ENCODE results near the gene RTCA. TPM values are rescaled to one million over a fixed set of nuclear protein-coding genes. Genes with fewer than 3 reads are reported as not detected.

RTCA gene
- polyA plus RNA-seq, 1 donor from 2014 or later, result 95.2 TPM

GRCh38 chr1:100267284-100267683 is 1.3 kb downstream of the RTCA start:
- no peak overlapping the region for H2AFZ ChIP-seq (ENCODE audit: low read depth, low read length)
- H3K36me3 ChIP-seq (ENCODE audit: insufficient read depth, low read length), result no peaks in the 10 kb centered on the region
- peaks cover 20% of the 10 kb centered on the region for H3K79me2 ChIP-seq (replicated peaks; ENCODE audit: insufficient read depth, low read length)
- no peaks in the 10 kb centered on the region for H3K9me2 ChIP-seq (ENCODE audit: insufficient read depth, low read length)
- H3K27ac ChIP-seq (ENCODE audit: low read length), result no peak overlapping the region
- H3K27me3 ChIP-seq (ENCODE audit: insufficient read depth, low read depth, low read length), result no peaks in the 10 kb centered on the region
- peak overlapping the region; percentile 84 for H3K4me3 ChIP-seq (ENCODE audit: low read length)
- H3F3A ChIP-seq (ENCODE audit: insufficient read depth, low read length, poor library complexity, severe bottlenecking), result no peaks in the 10 kb centered on the region
- peak overlapping the region; percentile 79 for H3K4me2 ChIP-seq (ENCODE audit: low read length)
- no peaks in the 10 kb centered on the region for H3K9me3 ChIP-seq (ENCODE audit: low read length)
- peak overlapping the region; percentile 84 for H3K9ac ChIP-seq (ENCODE audit: low read length)
- no peaks in the 10 kb centered on the region for H4K20me1 ChIP-seq (ENCODE audit: insufficient read depth)
- no peak for TF ChIP-seq CTCF (IDR thresholded peaks at IDR 0.05; ENCODE audit: poor library complexity, severe bottlenecking)
- no peak for TF ChIP-seq RAD21 (conservative IDR thresholded peaks at IDR 0.05)
- no peak for TF ChIP-seq MXI1 (conservative IDR thresholded peaks at IDR 0.05; ENCODE audit: poor library complexity, severe bottlenecking)
- TF ChIP-seq TAF1 (IDR thresholded peaks at IDR 0.05; ENCODE audit: low read depth), result no peak
- no peak for TF ChIP-seq SMC3 (conservative IDR thresholded peaks at IDR 0.05; ENCODE audit: poor library complexity)
- TF ChIP-seq POLR2AphosphoS5 (IDR thresholded peaks at IDR 0.05), result no peak
- no peak for TF ChIP-seq EZH2 (IDR thresholded peaks at IDR 0.05; ENCODE audit: borderline replicate concordance, insufficient read depth, low read length, poor library complexity, severe bottlenecking)
- TF ChIP-seq REST (IDR thresholded peaks at IDR 0.05; ENCODE audit: borderline replicate concordance), result no peak
- TF ChIP-seq EP300 (conservative IDR thresholded peaks at IDR 0.05; ENCODE audit: poor library complexity, severe bottlenecking), result no peak

- H3K4me2 ChIP-seq (ENCODE audit: low read length), result no peak overlapping the region
- H3K4me3 ChIP-seq (ENCODE audit: low read length), result peak overlapping the region; percentile 84
- H3K9ac ChIP-seq (ENCODE audit: low read length), result no peak overlapping the region
- peaks cover 20% of the 10 kb centered on the region for H3K79me2 ChIP-seq (replicated peaks; ENCODE audit: insufficient read depth, low read length)
- no peaks in the 10 kb centered on the region for H3K9me3 ChIP-seq (ENCODE audit: low read length)
- H2AFZ ChIP-seq (ENCODE audit: low read depth, low read length), result no peak overlapping the region
- no peaks in the 10 kb centered on the region for H3K9me2 ChIP-seq (ENCODE audit: insufficient read depth, low read length)
- H3K36me3 ChIP-seq (ENCODE audit: insufficient read depth, low read length), result peaks cover 2% of the 10 kb centered on the region
- no peaks in the 10 kb centered on the region for H3K27me3 ChIP-seq (ENCODE audit: insufficient read depth, low read depth, low read length)
- H4K20me1 ChIP-seq (ENCODE audit: insufficient read depth), result peaks cover 2% of the 10 kb centered on the region
- no peaks in the 10 kb centered on the region for H3F3A ChIP-seq (ENCODE audit: insufficient read depth, low read length, poor library complexity, severe bottlenecking)
- TF ChIP-seq POLR2AphosphoS5 (IDR thresholded peaks at IDR 0.05), result no peak
- no peak for TF ChIP-seq TAF1 (IDR thresholded peaks at IDR 0.05; ENCODE audit: low read depth)
- TF ChIP-seq EP300 (conservative IDR thresholded peaks at IDR 0.05; ENCODE audit: poor library complexity, severe bottlenecking), result no peak
- TF ChIP-seq REST (IDR thresholded peaks at IDR 0.05; ENCODE audit: borderline replicate concordance), result no peak
- TF ChIP-seq EZH2 (IDR thresholded peaks at IDR 0.05; ENCODE audit: borderline replicate concordance, insufficient read depth, low read length, poor library complexity, severe bottlenecking), result no peak
- no peak for TF ChIP-seq CTCF (IDR thresholded peaks at IDR 0.05; ENCODE audit: poor library complexity, severe bottlenecking)
- no peak for TF ChIP-seq SMC3 (conservative IDR thresholded peaks at IDR 0.05; ENCODE audit: poor library complexity)
- H3K27ac ChIP-seq (ENCODE audit: low read length), result no peak overlapping the region
Observed at GRCh38 chr1:100268202-100268601, 2.2 kb downstream of the RTCA start.

Measured in neural cell (in vitro differentiated cells).